Endothelial cell of umbilical vein (primary cell): ENCODE results near the gene RANBP3. TPM values are rescaled to one million over a fixed set of nuclear protein-coding genes. Genes with fewer than 3 reads are reported as not detected.

Experiments
- BruUV-seq: library from RNA; stranded (reverse); fragments of 400-500 nt; replicated peaks from 2 replicates; lab custom pipeline; 2021; lab: Mats Ljungman, UMichigan
- CTCF ChIA-PET: fragments of 300-600, 350-600 bp; sonication (Branson Sonifier 250); formaldehyde crosslinking; loops from one replicate; lab custom pipeline; 2021; ENCODE audit warnings: antibody characterized with exemption, inconsistent platforms; lab: Charles Lee
- POLR2A ChIA-PET: fragments of 300-600, 350-600 bp; sonication (Branson Sonifier 250); formaldehyde crosslinking; loops from one replicate; lab custom pipeline; 2021; ENCODE audit warnings: antibody characterized with exemption, inconsistent platforms; lab: Charles Lee
- DNase-seq: peaks from one replicate; pipeline ENCODE4 v3.0.0-alpha.2; 2011; ENCODE audit warnings: low read depth, low spot score
- FAIRE-seq: peaks from 2 replicates; lab custom pipeline; 2011; peaks lifted over from hg19 to GRCh38; lab: Jason Lieb, UNC
- H2AFZ ChIP-seq: 2 replicates; pipeline ENCODE4 v1.6.0; 2012; ENCODE audit warnings: low read depth, low read length, control low read depth, inconsistent platforms
- H3K27ac ChIP-seq: 2 replicates; pipeline ENCODE4 v1.5.1; 2011; ENCODE audit warnings: low read depth, mild to moderate bottlenecking, control low read depth, low read length, moderate library complexity; ENCODE audit not compliant: insufficient read depth
- H3K27me3 ChIP-seq, 2 experiments: 2 replicates each; pipeline versions ENCODE4 v1.6.0 to v1.6.1; 2011; ENCODE audit warnings: low read length in 2 of 2, mixed read lengths in 1 of 2; ENCODE audit not compliant: control insufficient read depth in 2 of 2, insufficient read depth in 2 of 2
- H3K36me3 ChIP-seq, 2 experiments: 2 replicates in 1 of 2; 3 replicates in 1 of 2; pipeline ENCODE4 v1.5.1; 2011; ENCODE audit warnings: low read length in 2 of 2, mild to moderate bottlenecking in 1 of 2, moderate library complexity in 1 of 2; ENCODE audit not compliant: control insufficient read depth in 2 of 2, insufficient read depth in 2 of 2; ENCODE audit errors: extremely low read depth in 1 of 2
- H3K4me1 ChIP-seq: 3 replicates; pipeline ENCODE4 v1.5.1; 2011; ENCODE audit warnings: mild to moderate bottlenecking, low read length; ENCODE audit not compliant: control insufficient read depth, insufficient read depth; ENCODE audit errors: extremely low read depth
- H3K4me2 ChIP-seq: 2 replicates; pipeline ENCODE4 v1.6.1; 2011; ENCODE audit warnings: low read length, control low read depth, mixed read lengths; ENCODE audit not compliant: insufficient read depth
- H3K4me3 ChIP-seq, 3 experiments: fragments of 200-600 bp in 1 of 3; sonication (generic), shearing (Covaris generic) in 1 of 3; replicated peaks in 1 of 3; 2 replicates each; pipeline ENCODE4 v1.5.1; 2011 to 2016; ENCODE audit warnings: control low read depth in 3 of 3, low read length in 3 of 3, mild to moderate bottlenecking in 2 of 3, inconsistent platforms in 1 of 3, low read depth in 1 of 3, moderate library complexity in 1 of 3; ENCODE audit not compliant: insufficient read depth in 1 of 3
- H3K79me2 ChIP-seq: 2 replicates; pipeline ENCODE4 v1.6.0; 2012; ENCODE audit warnings: low read length, inconsistent platforms; ENCODE audit not compliant: control insufficient read depth, insufficient read depth
- H3K9ac ChIP-seq: replicated peaks from 2 replicates; pipeline ENCODE3; 2011; ENCODE audit warnings: low read length, control low read depth; ENCODE audit not compliant: insufficient read depth; ENCODE audit errors: extremely low read depth
- H3K9me1 ChIP-seq: replicated peaks from 3 replicates; pipeline ENCODE4 v1.6.0; 2011; ENCODE audit warnings: mild to moderate bottlenecking, low read length; ENCODE audit not compliant: control insufficient read depth, insufficient read depth; ENCODE audit errors: extremely low read depth
- H3K9me3 ChIP-seq: replicated peaks from 2 replicates; pipeline ENCODE4 v1.5.1; 2012; ENCODE audit warnings: low read length, inconsistent platforms; ENCODE audit not compliant: control insufficient read depth, insufficient read depth
- H4K20me1 ChIP-seq: replicated peaks from 2 replicates; pipeline ENCODE3; 2011; ENCODE audit warnings: mild to moderate bottlenecking, low read length; ENCODE audit not compliant: control insufficient read depth, insufficient read depth; ENCODE audit errors: extremely low read depth
- EZH2 ChIP-seq: IDR thresholded peaks from 2 replicates; pipeline ENCODE4 v1.6.1; 2012; ENCODE audit warnings: borderline replicate concordance, low read depth, mild to moderate bottlenecking, moderate library complexity, low read length, inconsistent platforms; ENCODE audit not compliant: severe bottlenecking
- FOS ChIP-seq: IDR thresholded peaks from 2 replicates; pipeline ENCODE4 v1.6.1; 2011; ENCODE audit warnings: mild to moderate bottlenecking, low read length, moderate library complexity, borderline replicate concordance; ENCODE audit not compliant: insufficient read depth
- GATA2 ChIP-seq: IDR thresholded peaks from 2 replicates; pipeline ENCODE4 v1.7.0; 2011; ENCODE audit warnings: low read depth, mild to moderate bottlenecking, moderate library complexity, mixed read lengths, low read length; ENCODE audit not compliant: insufficient read length, insufficient read depth
- JUN ChIP-seq: IDR thresholded peaks from 2 replicates; pipeline ENCODE4 v1.6.1; 2011; ENCODE audit warnings: borderline replicate concordance, low read depth; ENCODE audit not compliant: insufficient read length, insufficient read depth
- MYC ChIP-seq: IDR thresholded peaks from one replicate; pipeline ENCODE4 v1.6.1; 2011; ENCODE audit warnings: mild to moderate bottlenecking, low read depth, low read length
- POLR2A ChIP-seq: IDR thresholded peaks from 2 replicates; pipeline ENCODE4 v1.6.1; 2012; ENCODE audit warnings: low read depth, mild to moderate bottlenecking, control low read depth, low read length
- POLR2AphosphoS5 ChIP-seq: IDR thresholded peaks from 2 replicates; pipeline ENCODE4 v1.6.1; 2012; ENCODE audit warnings: low read depth, mild to moderate bottlenecking, control low read depth, low read length, moderate library complexity; ENCODE audit not compliant: insufficient read depth
- dilution Hi-C: fragments of 300-500 bp; cut with MboI; formaldehyde crosslinking; loops from one replicate; pipeline ENCODE4 v1.15.0; 2019; ENCODE audit warnings: low sequenced_read_pairs; ENCODE audit not compliant: extremely low pct_ligation_motif_present
- intact Hi-C: fragments of 100-400 bp; cut with micrococcal nuclease; formaldehyde crosslinking; loops from one replicate; pipeline ENCODE4 v1.10.0; 2022
- polyA plus RNA-seq, 4 experiments: library from polyadenylated mRNA; depleted of rRNA in 3 of 4; stranded (reverse) in 3 of 4; unstranded in 1 of 4; fragments of >200 nt; gene quantifications; 2 replicates each; pipeline versions ENCODE4 v1.2.1 to v1.2.3, GENCODE V29; 2011 to 2012; ENCODE audit warnings: missing spikeins in 1 of 4
- total RNA-seq: library from RNA; stranded (reverse); gene quantifications from 2 replicates; pipeline ENCODE4 v1.2.3, GENCODE V29; 2021
- TF ChIP-seq, protein P1 (sequence below), 2 donors: IDR thresholded peaks; 1 replicate in 1 of 2; 2 replicates in 1 of 2; pipeline ENCODE4 v1.5.1; 2011; ENCODE audit warnings: low read length in 2 of 2, mild to moderate bottlenecking in 2 of 2, moderate library complexity in 2 of 2, control low read depth in 1 of 2, inconsistent platforms in 1 of 2, low read depth in 1 of 2; ENCODE audit not compliant: insufficient read depth in 1 of 2; ENCODE audit errors: extremely low read depth in 1 of 2
- TF ChIP-seq, protein P2 (sequence below): IDR thresholded peaks from 2 replicates; pipeline ENCODE4 v1.6.1; 2011; ENCODE audit not compliant: insufficient read depth, insufficient read length

Gene RANBP3
- total and polyA plus RNA-seq, 2 donors (not counting 3 experiments of a cell fraction or from before 2014, with no cell fraction given): 72.3 to 85.3 TPM

DNA sequence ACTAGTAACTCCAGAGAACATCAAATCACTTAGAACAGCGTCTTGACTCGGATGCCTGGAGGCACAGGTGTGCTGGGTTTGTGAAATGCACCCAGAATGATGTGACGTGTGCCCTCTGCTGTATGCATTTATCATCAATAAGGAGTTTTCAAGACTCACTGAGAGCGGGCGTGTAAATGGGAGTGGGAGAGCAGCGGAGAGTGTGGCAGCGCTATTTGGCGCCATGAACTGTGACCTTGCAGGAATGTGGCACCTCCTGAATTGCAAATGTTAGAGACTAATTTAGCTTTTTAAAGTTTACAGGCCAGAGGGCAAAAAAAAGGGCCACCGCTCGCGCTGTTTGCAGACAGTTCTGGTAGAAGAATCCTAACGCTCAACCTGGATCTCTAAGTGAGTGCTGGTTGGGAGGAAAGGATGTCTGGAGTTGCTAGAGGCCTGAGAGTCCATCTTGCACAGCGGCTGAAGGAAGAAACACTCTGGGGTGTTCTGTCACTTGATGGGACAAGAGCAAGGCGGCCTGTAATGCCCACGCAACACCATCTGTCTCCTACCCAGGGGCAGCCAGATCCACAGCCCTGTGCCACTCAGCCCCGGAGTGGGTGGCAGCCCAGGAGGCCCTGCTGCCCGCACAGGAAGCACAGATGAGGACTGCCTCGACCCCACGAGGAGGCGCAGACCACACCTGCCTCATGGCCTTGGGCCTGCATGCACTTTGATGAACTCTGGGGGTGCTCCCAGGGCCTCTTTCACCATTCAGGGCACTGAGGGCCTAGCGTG is 19.7 kb downstream of the RANBP3 start:
- Histone ChIP-seq H3K9ac (no peak overlapping the region), H4K20me1 (no peaks in the 10 kb centered on the region), H3K36me3 (peaks cover 0 to 3% of the 10 kb centered on the region in 2 experiments), H3K27me3 (no peaks in the 10 kb centered on the region), H3K4me2 (no peak overlapping the region), H2AFZ (no peak overlapping the region), H3K9me3 (no peaks in the 10 kb centered on the region), H3K4me1 (peaks cover 33% of the 10 kb centered on the region), H3K4me3 (no peak overlapping the region), H3K79me2 (peaks cover 95% of the 10 kb centered on the region), H3K27ac (no peak overlapping the region), H3K9me1 (no peaks in the 10 kb centered on the region)
- ChIA-PET POLR2A (no interaction called here), CTCF (interaction anchor here (1.0 to 1.3 kb wide), 2 partner anchors 22 to 154 kb away, joined by 3 read pairs; no protein-coding TSS in a partner anchor)
- FAIRE-seq (no peak), DNase-seq (no peak)
- intact Hi-C loops (no loop called here), dilution Hi-C loops (no loop called here)
- no TSS peak for BruUV-seq
- TF ChIP-seq POLR2AphosphoS5 (no peak), EZH2 (no peak), FOS (no peak), POLR2A (no peak), GATA2 (no peak), JUN (no peak), MYC (no peak)
- TF ChIP-seq, protein P1, sequence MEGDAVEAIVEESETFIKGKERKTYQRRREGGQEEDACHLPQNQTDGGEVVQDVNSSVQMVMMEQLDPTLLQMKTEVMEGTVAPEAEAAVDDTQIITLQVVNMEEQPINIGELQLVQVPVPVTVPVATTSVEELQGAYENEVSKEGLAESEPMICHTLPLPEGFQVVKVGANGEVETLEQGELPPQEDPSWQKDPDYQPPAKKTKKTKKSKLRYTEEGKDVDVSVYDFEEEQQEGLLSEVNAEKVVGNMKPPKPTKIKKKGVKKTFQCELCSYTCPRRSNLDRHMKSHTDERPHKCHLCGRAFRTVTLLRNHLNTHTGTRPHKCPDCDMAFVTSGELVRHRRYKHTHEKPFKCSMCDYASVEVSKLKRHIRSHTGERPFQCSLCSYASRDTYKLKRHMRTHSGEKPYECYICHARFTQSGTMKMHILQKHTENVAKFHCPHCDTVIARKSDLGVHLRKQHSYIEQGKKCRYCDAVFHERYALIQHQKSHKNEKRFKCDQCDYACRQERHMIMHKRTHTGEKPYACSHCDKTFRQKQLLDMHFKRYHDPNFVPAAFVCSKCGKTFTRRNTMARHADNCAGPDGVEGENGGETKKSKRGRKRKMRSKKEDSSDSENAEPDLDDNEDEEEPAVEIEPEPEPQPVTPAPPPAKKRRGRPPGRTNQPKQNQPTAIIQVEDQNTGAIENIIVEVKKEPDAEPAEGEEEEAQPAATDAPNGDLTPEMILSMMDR (IDR thresholded peaks at IDR 0.05; ENCODE audit: extremely low read depth in 1 of 2, insufficient read depth in 1 of 2, low read depth in 1 of 2, low read length in 2 of 2): no peak
- TF ChIP-seq, protein P2, sequence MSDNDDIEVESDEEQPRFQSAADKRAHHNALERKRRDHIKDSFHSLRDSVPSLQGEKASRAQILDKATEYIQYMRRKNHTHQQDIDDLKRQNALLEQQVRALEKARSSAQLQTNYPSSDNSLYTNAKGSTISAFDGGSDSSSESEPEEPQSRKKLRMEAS: no peak
